HL-60 (cell line): ENCODE data around the gene PRKCE.

Experiments used
- DNase-seq, 2 experiments: peaks; one replicate each; pipeline ENCODE4 v3.0.0-alpha.2; 2010 to 2020; ENCODE audit warnings: low read depth in 1 of 2, low spot score in 1 of 2
- H3K27ac ChIP-seq: fragments of 250-450 bp; sonication (Bioruptor Pico); replicated peaks from 2 replicates; pipeline ENCODE4 v1.5.1; 2020; ENCODE audit warnings: mild to moderate bottlenecking, moderate library complexity
- H3K27me3 ChIP-seq: fragments of 250-450 bp; sonication (Bioruptor Pico); 2 replicates; pipeline ENCODE4 v1.5.1; 2021; ENCODE audit warnings: mild to moderate bottlenecking, moderate library complexity; ENCODE audit not compliant: insufficient read depth, poor library complexity, severe bottlenecking
- H3K4me3 ChIP-seq: replicated peaks from 2 replicates; pipeline ENCODE4 v1.5.1; 2011; ENCODE audit warnings: mild to moderate bottlenecking, control low read depth, low read length; ENCODE audit not compliant: insufficient read depth
- CTCF ChIP-seq: IDR thresholded peaks from one replicate; pipeline ENCODE4 v1.5.1; 2011; ENCODE audit warnings: low read length, control low read depth, inconsistent platforms; ENCODE audit not compliant: insufficient read depth
- GABPA ChIP-seq: IDR thresholded peaks from 2 replicates; pipeline ENCODE4 v1.6.1; 2012; ENCODE audit warnings: low read depth
- POLR2AphosphoS5 ChIP-seq: IDR thresholded peaks from 2 replicates; pipeline ENCODE4 v1.6.1; 2012; ENCODE audit warnings: low read depth
- REST ChIP-seq: IDR thresholded peaks from 2 replicates; pipeline ENCODE4 v1.6.1; 2012; ENCODE audit warnings: low read depth; ENCODE audit not compliant: insufficient replicate concordance
- SPI1 ChIP-seq: IDR thresholded peaks from 2 replicates; pipeline ENCODE4 v1.6.1; 2012; ENCODE audit warnings: low read depth, mild to moderate bottlenecking, borderline replicate concordance

The PRKCE gene

GRCh38 chr2:45804987-45805755, 153.7 kb downstream of the PRKCE start:
- no peak overlapping the region for H3K4me3 ChIP-seq
- no peak for DNase-seq
- H3K27me3 ChIP-seq, result no peaks in the 10 kb centered on the region
- TF ChIP-seq POLR2AphosphoS5, result no peak
- TF ChIP-seq SPI1, result no peak
- no peak for TF ChIP-seq REST
- H3K27ac ChIP-seq, result no peak overlapping the region

GRCh38 chr2:45806563-45807358, 155.3 kb downstream of the PRKCE start:
- H3K4me3 ChIP-seq, result no peak overlapping the region
- peaks cover 3% of the 10 kb centered on the region for H3K27me3 ChIP-seq
- DNase-seq, result no peak
- TF ChIP-seq SPI1, result no peak
- TF ChIP-seq GABPA, result no peak
- no peak for TF ChIP-seq CTCF
- TF ChIP-seq POLR2AphosphoS5, result no peak
- TF ChIP-seq REST, result no peak
- H3K27ac ChIP-seq, result no peak overlapping the region

GRCh38 chr2:45808294-45808800, 156.9 kb downstream of the PRKCE start:
- no peak for TF ChIP-seq GABPA
- TF ChIP-seq SPI1, result no peak
- no peak for TF ChIP-seq POLR2AphosphoS5
- TF ChIP-seq REST, result no peak
- TF ChIP-seq CTCF, result no peak
- peaks cover 4% of the 10 kb centered on the region for H3K27me3 ChIP-seq
- H3K4me3 ChIP-seq, result no peak overlapping the region
- DNase-seq, result no peak
- H3K27ac ChIP-seq, result no peak overlapping the region
